ENCODE measurements around the gene CHERP.
A peak's percentile ranks its signal among the peaks of the same experiment; 100 is the strongest.
"Not testable (repeated sequence)": the region's sequence is repeated elsewhere in the genome, so short reads cannot be mapped to it uniquely, and the experiment has no call there.

CHERP gene

GRCh38 chr19:16543734-16544133, 1.5 kb upstream of the CHERP start:
- DNase-seq (ENCODE audit: low spot score): not testable (repeated sequence)

- DNase-seq (ENCODE audit: low spot score): no peak
Measured at GRCh38 chr19:16542910-16543472, 754 bp upstream of the CHERP start.

GRCh38 chr19:16541526-16542044, 652 bp downstream of the CHERP start:
- DNase-seq (ENCODE audit: low spot score): peak; percentile 11

- no peak for DNase-seq (ENCODE audit: low spot score)
Measured at GRCh38 chr19:16540948-16541347, 1.3 kb downstream of the CHERP start.

- DNase-seq (ENCODE audit: low spot score): no peak
Measured at GRCh38 chr19:16537111-16537510, 5.1 kb downstream of the CHERP start.

- no peak for DNase-seq (ENCODE audit: low spot score)
Measured at GRCh38 chr19:16536130-16536529, 6.1 kb downstream of the CHERP start.

GRCh38 chr19:16535381-16535780, 6.9 kb downstream of the CHERP start:
- no peak for DNase-seq (ENCODE audit: low spot score)

GRCh38 chr19:16532440-16533234, 9.6 kb downstream of the CHERP start:
- no peak for DNase-seq (ENCODE audit: low spot score)

- no peak for DNase-seq (ENCODE audit: low spot score)
Measured at GRCh38 chr19:16531380-16531669, 10.9 kb downstream of the CHERP start.

- DNase-seq (ENCODE audit: low spot score): no peak
Measured at GRCh38 chr19:16530540-16531379, 11.5 kb downstream of the CHERP start.

- DNase-seq (ENCODE audit: low spot score): no peak
Measured at GRCh38 chr19:16529466-16530144, 12.6 kb downstream of the CHERP start.

GRCh38 chr19:16527971-16528521, 14.2 kb downstream of the CHERP start:
- DNase-seq (ENCODE audit: low spot score): no peak

- no peak for DNase-seq (ENCODE audit: low spot score)
Measured at GRCh38 chr19:16527334-16527935, 14.8 kb downstream of the CHERP start.

GRCh38 chr19:16525751-16526481, 16.3 kb downstream of the CHERP start:
- no peak for DNase-seq (ENCODE audit: low spot score)

- no peak for DNase-seq (ENCODE audit: low spot score)
Measured at GRCh38 chr19:16524991-16525734, 17.1 kb downstream of the CHERP start.

GRCh38 chr19:16522559-16523377, 19.5 kb downstream of the CHERP start:
- no peak for DNase-seq (ENCODE audit: low spot score)

GRCh38 chr19:16521715-16522289, 20.4 kb downstream of the CHERP start:
- DNase-seq (ENCODE audit: low spot score): no peak

- no peak for DNase-seq (ENCODE audit: low spot score)
Measured at GRCh38 chr19:16520986-16521624, 21.1 kb downstream of the CHERP start.

Measured in SK-N-DZ (cell line).